ENCODE measurements around the gene ALX1.
"Not testable (repeated sequence)": the region's sequence is repeated elsewhere in the genome, so short reads cannot be mapped to it uniquely, and the experiment has no call there.

Gene ALX1

GRCh38 chr12:85310025-85310424 is 30.0 kb downstream of the ALX1 start:
- Histone ChIP-seq H3K36me3 (ENCODE audit: low read depth) (no peaks in the 10 kb centered on the region), H3K4me3 (ENCODE audit: severe bottlenecking) (no peak overlapping the region), H3K9me3 (ENCODE audit: severe bottlenecking) (no peaks in the 10 kb centered on the region), H3K27me3 (ENCODE audit: insufficient read depth, poor library complexity, severe bottlenecking) (peaks cover 15% of the 10 kb centered on the region), H3K27ac (ENCODE audit: poor library complexity, severe bottlenecking) (no peak overlapping the region), H3K4me1 (ENCODE audit: insufficient read depth, poor library complexity, severe bottlenecking) (no peaks in the 10 kb centered on the region)
- TF ChIP-seq CTCF (IDR thresholded peaks at IDR 0.05; ENCODE audit: poor library complexity, severe bottlenecking): no peak
- no peak for DNase-seq (ENCODE audit: low spot score)
- ATAC-seq (ENCODE audit: low read depth): no peak

GRCh38 chr12:85310456-85311076 is 30.5 kb downstream of the ALX1 start:
- no peaks in the 10 kb centered on the region for H3K4me1 ChIP-seq (ENCODE audit: insufficient read depth, poor library complexity, severe bottlenecking)
- H3K27me3 ChIP-seq (ENCODE audit: insufficient read depth, poor library complexity, severe bottlenecking): peaks cover 15% of the 10 kb centered on the region
- H3K27ac ChIP-seq (ENCODE audit: poor library complexity, severe bottlenecking): no peak overlapping the region
- ATAC-seq (ENCODE audit: low read depth) (no peak), DNase-seq (ENCODE audit: low spot score) (no peak)
- H3K9me3 ChIP-seq (ENCODE audit: severe bottlenecking): no peaks in the 10 kb centered on the region
- H3K36me3 ChIP-seq (ENCODE audit: low read depth): no peaks in the 10 kb centered on the region
- no peak overlapping the region for H3K4me3 ChIP-seq (ENCODE audit: severe bottlenecking)
- TF ChIP-seq CTCF (IDR thresholded peaks at IDR 0.05; ENCODE audit: poor library complexity, severe bottlenecking): peak; percentile 77

DNA sequence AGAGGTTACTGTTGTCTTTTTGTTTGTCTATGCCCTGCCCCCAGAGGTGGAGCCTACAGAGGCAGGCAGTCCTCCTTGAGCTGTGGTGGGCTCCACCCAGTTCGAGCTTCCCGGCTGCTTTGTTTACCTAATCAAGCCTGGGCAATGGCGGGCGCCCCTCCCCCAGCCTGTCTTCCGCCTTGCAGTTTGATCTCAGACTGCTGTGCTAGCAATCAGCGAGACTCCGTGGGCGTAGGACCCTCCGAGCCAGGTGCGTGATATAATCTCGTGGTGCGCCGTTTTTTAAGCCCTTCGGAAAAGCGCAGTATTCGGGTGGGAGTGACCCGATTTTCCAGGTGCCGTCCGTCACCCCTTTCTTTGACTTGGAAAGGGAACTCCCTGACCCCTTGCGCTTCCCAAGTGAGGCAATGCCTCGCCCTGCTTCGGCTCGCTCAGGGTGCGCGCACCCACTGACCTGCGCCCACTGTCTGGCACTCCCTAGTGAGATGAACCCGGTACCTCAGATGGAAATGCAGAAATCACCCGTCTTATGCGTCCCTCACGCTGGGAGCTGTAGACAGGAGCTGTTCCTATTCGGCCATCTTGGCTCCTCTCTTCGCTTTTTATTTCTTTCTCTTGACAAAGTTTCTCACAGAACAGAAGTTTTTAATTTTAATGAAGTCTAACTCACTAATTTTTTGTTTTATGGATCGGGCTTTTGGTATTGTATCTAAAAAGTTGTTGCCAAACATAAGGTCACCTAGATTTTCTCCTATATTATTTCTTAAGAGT is 38.0 kb downstream of the ALX1 start:
- not testable (repeated sequence) for H3K4me1 ChIP-seq (ENCODE audit: insufficient read depth, poor library complexity, severe bottlenecking); H3K27me3 ChIP-seq (ENCODE audit: insufficient read depth, poor library complexity, severe bottlenecking); ATAC-seq (ENCODE audit: low read depth); H3K9me3 ChIP-seq (ENCODE audit: severe bottlenecking); H3K36me3 ChIP-seq (ENCODE audit: low read depth)
- H3K27ac ChIP-seq (ENCODE audit: poor library complexity, severe bottlenecking): peak overlapping the region; percentile 41
- peak; percentile 47 for DNase-seq (ENCODE audit: low spot score)
- H3K4me3 ChIP-seq (ENCODE audit: severe bottlenecking): peak overlapping the region; percentile 22

DNA sequence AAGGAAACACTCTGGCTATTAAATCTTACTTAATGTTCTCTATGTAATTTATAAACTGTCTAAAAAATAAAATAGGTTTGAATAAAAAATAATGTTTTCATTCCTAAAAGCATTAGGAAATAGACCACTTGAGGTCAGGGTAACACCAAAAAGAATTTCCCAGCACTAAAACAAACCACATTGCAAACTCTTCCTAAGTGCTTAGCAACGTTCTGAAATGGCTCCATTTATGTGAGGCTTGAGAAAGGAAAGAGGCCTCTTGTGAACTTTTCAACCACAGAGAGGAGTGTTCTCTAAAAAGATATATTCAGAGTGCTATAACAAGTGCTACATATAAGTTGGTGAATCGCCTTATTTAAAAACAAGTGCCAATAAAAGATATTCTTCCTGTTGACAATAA is 42.7 kb downstream of the ALX1 start:
- TF ChIP-seq CTCF (IDR thresholded peaks at IDR 0.05; ENCODE audit: poor library complexity, severe bottlenecking): no peak
- no peaks in the 10 kb centered on the region for H3K4me1 ChIP-seq (ENCODE audit: insufficient read depth, poor library complexity, severe bottlenecking)
- no peaks in the 10 kb centered on the region for H3K36me3 ChIP-seq (ENCODE audit: low read depth)
- H3K4me3 ChIP-seq (ENCODE audit: severe bottlenecking): no peak overlapping the region
- no peaks in the 10 kb centered on the region for H3K9me3 ChIP-seq (ENCODE audit: severe bottlenecking)
- no peaks in the 10 kb centered on the region for H3K27me3 ChIP-seq (ENCODE audit: insufficient read depth, poor library complexity, severe bottlenecking)
- ATAC-seq (ENCODE audit: low read depth) (no peak), DNase-seq (ENCODE audit: low spot score) (no peak)
- H3K27ac ChIP-seq (ENCODE audit: poor library complexity, severe bottlenecking): no peak overlapping the region

DNA sequence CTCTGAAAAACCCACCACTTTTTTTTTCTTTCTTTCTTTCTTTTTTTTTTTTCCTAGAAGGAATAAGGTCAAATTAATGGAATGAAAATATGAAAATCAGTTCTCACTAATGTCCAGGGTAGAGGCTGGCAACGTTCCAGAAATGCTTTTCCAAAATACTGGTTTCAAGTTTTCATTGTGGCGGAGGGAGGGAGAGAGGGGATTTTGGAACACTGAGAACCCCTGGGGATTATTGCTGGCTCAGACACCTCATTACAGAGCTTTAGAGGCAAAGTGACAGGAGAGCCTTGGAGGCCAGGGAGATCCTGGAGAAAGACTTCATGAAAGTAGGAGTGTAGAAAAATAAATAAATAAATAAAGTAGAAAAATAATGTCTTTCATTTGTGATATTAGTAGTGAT is 45.4 kb downstream of the ALX1 start:
- no peak for TF ChIP-seq CTCF (IDR thresholded peaks at IDR 0.05; ENCODE audit: poor library complexity, severe bottlenecking)
- H3K27ac ChIP-seq (ENCODE audit: poor library complexity, severe bottlenecking): no peak overlapping the region
- no peaks in the 10 kb centered on the region for H3K9me3 ChIP-seq (ENCODE audit: severe bottlenecking)
- no peaks in the 10 kb centered on the region for H3K27me3 ChIP-seq (ENCODE audit: insufficient read depth, poor library complexity, severe bottlenecking)
- ATAC-seq (ENCODE audit: low read depth) (no peak), DNase-seq (ENCODE audit: low spot score) (no peak)
- no peak overlapping the region for H3K4me3 ChIP-seq (ENCODE audit: severe bottlenecking)
- no peaks in the 10 kb centered on the region for H3K4me1 ChIP-seq (ENCODE audit: insufficient read depth, poor library complexity, severe bottlenecking)
- no peaks in the 10 kb centered on the region for H3K36me3 ChIP-seq (ENCODE audit: low read depth)

All from RWPE2 (cell line).